Measurements from ENCODE around the gene XPR1.

XPR1 gene

GRCh38 chr1:180936110-180937011 lies 304.5 kb downstream of the XPR1 start:
- DNase-seq = no peak

- DNase-seq = no peak
These were observed 305.2 kb downstream of the XPR1 start for GRCh38 chr1:180937012-180937372.

GRCh38 chr1:180937624-180938225 lies 305.9 kb downstream of the XPR1 start:
- no peak for DNase-seq

- no peak for DNase-seq
These were observed 307.4 kb downstream of the XPR1 start for GRCh38 chr1:180939073-180939710.

GRCh38 chr1:180939711-180940103 lies 307.9 kb downstream of the XPR1 start:
- DNase-seq = no peak

Measured in AML-193 (cell line).